HG02852 (cell line): ENCODE measurements around the gene FGFR1OP2.
A peak's percentile ranks its signal among the peaks of the same experiment; 100 is the strongest.
"Not testable (repeated sequence)": the region's sequence is repeated elsewhere in the genome, so short reads cannot be mapped to it uniquely, and the experiment has no call there.

Experiments used
- ATAC-seq: cut with Tn5 transposase; IDR thresholded peaks from one replicate; pipeline ENCODE4 v1.9.1; 2021; ENCODE audit warnings: mild to moderate bottlenecking, moderate library complexity; ENCODE audit not compliant: unreplicated experiment

FGFR1OP2 gene

GRCh38 chr12:26937863-26938700 lies at the start of gene FGFR1OP2, which contains the start of gene INTS13:
Gene FGFR1OP2, plus strand, starts transcription at chr12:26938470. Its CDS starts 15,689 bp downstream, at chr12:26954159.
Gene INTS13, minus strand, starts transcription at chr12:26937981. Its CDS starts 1,178 bp downstream, at chr12:26936803.
- ATAC-seq, result peak; percentile 82

DNA sequence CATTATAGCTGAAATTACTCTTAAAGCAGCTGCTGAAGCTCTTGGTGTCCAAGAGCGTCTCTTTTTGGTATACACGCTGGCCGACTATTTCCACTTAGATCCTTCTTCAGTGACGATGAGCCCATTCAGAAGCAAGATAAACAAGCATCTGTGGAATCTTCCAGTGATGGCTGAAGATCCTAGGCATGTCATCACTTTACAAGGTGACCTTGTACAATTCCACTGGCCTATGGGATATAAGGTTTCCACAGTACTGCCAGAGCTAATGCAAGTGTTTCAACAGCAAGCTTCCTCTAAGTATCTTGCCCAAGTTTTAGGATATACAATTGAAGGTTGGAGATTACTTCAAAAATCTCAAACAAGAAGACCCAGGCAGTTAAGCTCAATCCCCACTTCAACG lies 47.5 kb upstream of the FGFR1OP2 start:
- ATAC-seq, result no peak

- ATAC-seq, result no peak
These were observed 46.6 kb upstream of the FGFR1OP2 start for GRCh38 chr12:26891704-26892103.

GRCh38 chr12:26895672-26896071 lies 42.6 kb upstream of the FGFR1OP2 start:
- no peak for ATAC-seq

GRCh38 chr12:26896913-26897312 lies 41.4 kb upstream of the FGFR1OP2 start:
- no peak for ATAC-seq

GRCh38 chr12:26903396-26903795 lies 34.9 kb upstream of the FGFR1OP2 start:
- ATAC-seq, result not testable (repeated sequence)

DNA sequence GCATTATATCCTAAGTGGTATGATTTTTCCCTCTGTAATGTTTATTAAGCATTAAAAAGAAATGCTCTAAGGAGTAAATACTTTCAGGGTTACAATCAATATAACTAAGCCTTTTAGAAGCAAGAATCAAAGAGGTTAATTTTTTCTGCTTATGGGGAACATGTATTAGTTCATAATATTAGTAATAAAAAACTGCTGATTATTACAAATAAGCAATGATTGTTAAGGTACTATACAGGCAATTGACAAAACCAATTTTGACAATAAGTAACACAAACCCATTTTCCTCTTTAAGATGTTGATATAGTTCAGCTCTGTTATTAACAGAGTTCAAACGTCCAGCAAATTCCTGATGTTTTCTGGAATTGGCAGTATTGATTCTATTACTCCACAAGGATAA lies 32.2 kb upstream of the FGFR1OP2 start:
- ATAC-seq, result no peak

DNA sequence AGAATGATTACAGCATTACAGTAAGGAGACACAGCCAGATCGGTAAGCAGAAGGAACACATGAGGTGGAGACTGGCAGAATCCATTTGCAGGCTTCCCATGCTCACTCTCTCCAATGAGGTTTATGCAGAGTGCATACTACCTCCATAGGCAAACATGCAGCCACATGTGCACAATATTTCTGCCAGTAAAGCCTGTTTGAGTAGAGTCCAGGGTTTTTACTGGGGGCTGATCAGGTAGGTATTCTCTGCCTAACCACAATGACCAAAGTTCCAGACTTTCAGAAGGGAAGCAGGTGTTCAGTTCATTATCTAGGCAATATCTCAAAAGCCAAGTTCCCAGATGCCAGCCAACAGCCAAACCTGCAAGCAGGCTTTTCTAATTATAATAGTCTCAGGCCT lies 31.6 kb upstream of the FGFR1OP2 start:
- no peak for ATAC-seq

- ATAC-seq, result no peak
These were observed 19.7 kb upstream of the FGFR1OP2 start for GRCh38 chr12:26918321-26919215.

- ATAC-seq, result no peak
These were observed 19.1 kb upstream of the FGFR1OP2 start for GRCh38 chr12:26919216-26919555.

DNA sequence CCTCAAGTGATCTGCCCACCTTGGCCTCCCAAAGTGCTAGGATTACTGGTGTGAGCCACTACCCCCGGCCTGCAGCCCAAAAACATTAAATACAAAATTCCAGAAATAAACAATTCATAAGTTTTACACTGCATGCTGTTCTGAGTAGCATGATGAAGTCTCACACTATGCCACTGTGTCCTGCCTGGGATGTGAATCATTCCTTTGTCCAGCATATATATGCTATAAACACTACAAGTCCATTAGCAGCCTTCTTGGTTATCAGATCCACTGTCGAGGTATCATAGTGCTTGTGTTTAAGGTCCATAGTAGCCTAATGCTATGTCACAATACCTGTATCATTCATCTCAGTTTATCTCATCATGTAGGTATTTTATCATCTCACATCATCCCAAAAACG lies 16.4 kb upstream of the FGFR1OP2 start:
- ATAC-seq, result no peak

- no peak for ATAC-seq
These were observed 9.6 kb upstream of the FGFR1OP2 start for GRCh38 chr12:26928661-26929060.

- no peak for ATAC-seq
These were observed 8.7 kb upstream of the FGFR1OP2 start for GRCh38 chr12:26929590-26929989.

- no peak for ATAC-seq
These were observed 2.5 kb upstream of the FGFR1OP2 start for GRCh38 chr12:26935636-26936378.

DNA sequence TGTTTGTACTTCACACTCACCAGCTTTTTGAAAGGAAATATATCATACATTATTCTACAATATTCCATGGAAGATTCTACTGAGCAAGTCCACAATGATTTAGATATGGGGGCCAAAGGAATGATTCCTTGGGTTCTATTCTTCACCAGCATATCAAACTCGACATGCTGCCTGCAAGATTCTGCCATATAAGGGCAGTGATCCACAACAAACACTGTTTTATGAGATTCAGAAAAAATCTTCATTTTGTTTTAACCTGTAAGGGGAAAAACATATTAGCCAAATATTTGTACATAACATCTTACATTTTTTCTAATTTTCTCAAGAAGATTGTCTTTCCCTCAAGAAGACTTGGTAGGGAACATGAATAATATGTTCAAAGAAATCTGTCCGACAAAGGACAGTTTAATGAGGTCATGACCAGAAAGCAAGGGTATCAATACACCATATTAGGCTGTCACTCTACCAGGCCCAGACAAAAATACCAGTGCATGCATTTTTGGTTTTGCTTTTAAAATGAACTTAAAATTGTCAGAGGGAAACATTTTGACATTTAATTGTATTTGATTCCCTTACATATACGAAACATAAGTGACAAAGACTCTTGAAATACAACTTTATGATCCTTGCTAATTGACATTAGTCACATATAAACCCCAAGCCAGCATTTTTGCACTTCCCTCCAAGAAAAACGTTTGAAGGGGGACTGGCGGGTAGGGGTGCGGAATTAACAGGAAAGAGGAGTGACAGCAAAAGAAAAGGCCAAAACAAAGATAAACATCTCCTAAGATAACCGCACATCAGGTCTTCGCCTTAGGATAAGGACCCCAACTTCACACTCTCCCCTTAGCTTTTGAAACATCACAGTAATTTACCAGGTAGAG lies 1.5 kb upstream of the FGFR1OP2 start:
- ATAC-seq, result no peak

- ATAC-seq, result no peak
These were observed 817 bp upstream of the FGFR1OP2 start for GRCh38 chr12:26937443-26937862.

DNA sequence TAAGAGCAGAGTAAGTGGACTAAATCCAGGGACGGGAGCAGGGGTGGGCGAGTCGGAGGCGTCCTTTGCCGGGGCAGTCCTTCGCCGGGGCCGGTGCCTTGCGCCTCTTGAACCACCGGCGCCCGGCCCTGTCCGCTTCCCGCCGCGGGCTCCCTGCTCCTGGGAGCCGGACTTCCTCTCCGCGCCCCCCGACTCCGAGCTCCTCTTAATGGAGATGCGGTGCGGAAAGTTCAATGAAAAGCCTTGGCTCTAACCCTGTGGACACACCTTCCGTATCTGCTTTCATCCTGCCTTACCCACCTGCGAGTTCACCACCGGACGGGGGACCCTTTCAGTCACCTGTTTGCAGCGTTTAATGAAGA lies 412 bp downstream of the FGFR1OP2 start:
- ATAC-seq, result no peak

GRCh38 chr12:26939192-26939832 lies 1.0 kb downstream of the FGFR1OP2 start:
- no peak for ATAC-seq

DNA sequence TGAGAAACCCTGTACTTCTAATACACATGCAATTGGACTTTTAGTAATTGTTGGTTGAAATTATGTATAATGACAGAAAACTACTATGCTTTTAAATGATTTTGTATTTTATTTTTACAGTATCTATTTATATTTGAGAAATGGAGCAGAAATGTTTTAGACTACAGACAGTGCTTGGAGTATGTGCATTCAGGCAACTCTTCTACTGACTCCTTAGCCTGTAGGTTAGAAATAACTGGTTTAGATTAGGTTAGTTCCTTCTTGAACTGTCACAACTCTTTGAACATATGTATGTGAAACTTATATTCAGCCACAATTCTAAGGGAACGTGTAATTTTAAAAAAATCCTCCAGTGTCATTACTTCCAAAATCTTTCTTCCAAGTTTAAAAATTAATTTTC lies 1.7 kb downstream of the FGFR1OP2 start:
- no peak for ATAC-seq
